NCI-H345 (cell line): ENCODE measurements around the gene SDK2.
A peak's percentile ranks its signal among the peaks of the same experiment; 100 is the strongest.

Source experiments
- DNase-seq: peaks from one replicate; lab custom pipeline; 2025; lab: John Stamatoyannopoulos, UW

SDK2 gene

DNA sequence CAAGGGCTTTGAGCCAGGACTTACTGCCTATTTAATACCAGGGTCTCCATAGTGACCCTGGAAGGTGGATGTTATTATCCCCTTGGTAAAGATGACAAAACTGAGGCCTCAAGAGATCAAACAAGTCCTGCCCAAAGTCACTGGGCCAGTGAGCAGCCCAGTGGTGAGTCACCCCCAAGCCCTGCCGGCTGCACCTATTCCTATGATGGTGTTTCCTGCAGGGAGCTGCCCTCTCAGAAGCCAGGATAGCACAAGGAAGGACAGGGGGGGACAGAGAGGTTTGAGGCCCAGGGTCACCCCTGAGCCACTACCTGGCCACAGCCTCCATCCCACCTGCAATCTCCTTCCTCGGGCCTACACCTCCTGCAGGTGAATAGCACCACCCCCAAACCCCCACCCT, 90.9 kb downstream of the SDK2 start:
- no peak for DNase-seq

GRCh38 chr17:73552300-73553048, 91.8 kb downstream of the SDK2 start:
- DNase-seq, result peak; percentile 19

GRCh38 chr17:73551759-73552158, 92.5 kb downstream of the SDK2 start:
- DNase-seq, result no peak

- no peak for DNase-seq
These were observed 93.1 kb downstream of the SDK2 start for GRCh38 chr17:73551144-73551543.

DNA sequence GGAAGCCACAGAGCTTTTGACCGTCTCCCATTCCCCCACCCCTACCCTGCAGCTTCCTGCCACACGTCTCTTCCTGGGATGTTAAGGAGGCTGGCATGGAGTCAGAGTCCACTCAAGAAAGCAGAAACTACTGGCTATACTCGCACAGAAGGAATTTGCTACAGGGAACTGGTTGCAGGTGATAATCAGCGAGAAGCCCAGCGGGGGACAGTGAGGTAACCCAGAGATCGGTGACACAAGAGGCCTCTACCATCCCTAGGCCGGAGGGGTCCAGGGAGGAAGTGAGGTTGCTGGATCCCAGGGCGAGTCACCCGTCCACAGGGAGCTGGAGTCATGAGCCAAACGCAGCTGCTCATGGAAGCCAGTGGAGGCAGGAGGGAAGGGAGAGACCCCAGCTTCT, 93.7 kb downstream of the SDK2 start:
- no peak for DNase-seq

DNA sequence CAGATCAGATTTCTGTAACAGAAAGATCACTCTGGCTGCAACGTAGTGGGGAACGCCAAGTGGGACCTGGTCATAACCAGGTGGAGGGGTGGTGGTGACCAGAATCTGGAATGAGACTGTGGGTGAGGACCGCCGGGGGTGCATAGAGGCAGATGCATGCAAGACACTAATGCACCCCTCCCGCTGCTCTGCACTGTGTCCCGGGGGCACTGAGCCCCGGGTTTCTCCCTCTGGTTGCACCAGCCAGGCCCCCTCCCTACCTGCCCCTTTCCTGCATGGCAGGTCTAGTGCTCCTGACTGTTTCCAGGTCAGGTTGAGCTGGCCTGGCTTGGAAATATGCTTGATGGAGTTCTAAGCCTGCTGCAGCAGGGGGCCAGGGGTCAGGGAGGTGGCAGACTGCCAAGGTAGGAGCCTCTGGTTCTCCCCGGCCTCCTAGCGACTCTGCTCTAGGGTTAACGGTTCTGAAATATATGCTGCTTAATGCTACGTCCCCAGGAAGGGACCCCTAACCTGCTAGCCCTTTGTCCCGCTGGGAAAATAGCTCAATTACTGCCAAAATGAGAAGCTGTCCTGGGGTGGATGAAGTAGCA, 94.3 kb downstream of the SDK2 start:
- no peak for DNase-seq

- no peak for DNase-seq
These were observed 95.5 kb downstream of the SDK2 start for GRCh38 chr17:73548620-73549311.

- DNase-seq, result no peak
These were observed 96.5 kb downstream of the SDK2 start for GRCh38 chr17:73547790-73548189.

- peak; percentile 58 for DNase-seq
These were observed 97.3 kb downstream of the SDK2 start for GRCh38 chr17:73546770-73547536.

GRCh38 chr17:73546114-73546513, 98.1 kb downstream of the SDK2 start:
- DNase-seq, result no peak

- no peak for DNase-seq
These were observed 98.9 kb downstream of the SDK2 start for GRCh38 chr17:73545109-73546032.

GRCh38 chr17:73544333-73544732, 99.9 kb downstream of the SDK2 start:
- DNase-seq, result no peak

DNA sequence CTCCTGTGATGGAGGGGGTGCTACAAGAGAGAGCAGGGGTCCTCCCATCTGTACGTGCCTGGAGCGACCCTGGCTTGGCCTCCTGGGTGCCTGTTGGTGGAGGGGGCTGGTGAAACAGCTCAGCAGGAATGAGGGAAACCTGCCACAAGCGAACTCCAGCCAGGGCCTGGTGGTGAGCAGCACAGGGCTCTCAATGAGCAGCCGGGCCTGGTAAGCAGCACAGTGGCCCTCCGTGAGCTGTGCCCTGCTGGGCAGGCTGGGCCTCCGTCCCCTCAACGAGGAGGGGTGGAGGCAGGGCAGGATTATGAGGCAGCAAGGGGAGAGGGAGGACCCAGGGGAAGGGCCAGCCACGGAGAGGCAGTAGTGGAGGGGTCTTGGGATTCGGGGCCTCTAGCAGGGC, 101.9 kb downstream of the SDK2 start:
- no peak for DNase-seq

- no peak for DNase-seq
These were observed 102.7 kb downstream of the SDK2 start for GRCh38 chr17:73541561-73541981.

GRCh38 chr17:73541111-73541510, 103.1 kb downstream of the SDK2 start:
- no peak for DNase-seq

- no peak for DNase-seq
These were observed 105.1 kb downstream of the SDK2 start for GRCh38 chr17:73539166-73539565.

- no peak for DNase-seq
These were observed 105.8 kb downstream of the SDK2 start for GRCh38 chr17:73538445-73538844.

GRCh38 chr17:73536700-73537605, 107.3 kb downstream of the SDK2 start:
- DNase-seq, result no peak

DNA sequence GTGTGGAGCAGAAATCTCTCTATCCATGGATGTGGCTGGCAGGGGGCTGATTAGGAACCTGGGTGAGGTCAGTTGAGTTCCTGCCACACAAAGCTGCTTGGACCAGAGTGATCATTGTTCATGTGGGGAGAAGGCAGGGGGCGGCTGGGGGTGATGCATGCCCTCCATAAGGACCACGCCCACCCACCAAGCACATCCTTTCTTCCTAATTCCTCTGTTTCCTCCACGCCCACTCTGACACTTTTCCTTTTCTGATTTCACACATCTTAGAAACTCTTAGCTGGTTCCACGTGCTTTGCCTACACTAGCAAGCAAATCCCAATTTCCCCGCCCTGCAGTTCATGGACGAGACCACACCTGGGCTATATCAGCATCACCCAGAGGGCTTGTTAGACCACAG, 108.5 kb downstream of the SDK2 start:
- DNase-seq, result no peak

GRCh38 chr17:73534209-73534909, 109.9 kb downstream of the SDK2 start:
- no peak for DNase-seq
